Nucleus accumbens (tissue), 56 donors: Measurements from ENCODE around the gene YIF1B.

ENCODE experiments used
- DNase-seq, 56 donors: peaks; one replicate each; lab custom pipeline; 2025; lab: John Stamatoyannopoulos, UW

YIF1B gene

DNA sequence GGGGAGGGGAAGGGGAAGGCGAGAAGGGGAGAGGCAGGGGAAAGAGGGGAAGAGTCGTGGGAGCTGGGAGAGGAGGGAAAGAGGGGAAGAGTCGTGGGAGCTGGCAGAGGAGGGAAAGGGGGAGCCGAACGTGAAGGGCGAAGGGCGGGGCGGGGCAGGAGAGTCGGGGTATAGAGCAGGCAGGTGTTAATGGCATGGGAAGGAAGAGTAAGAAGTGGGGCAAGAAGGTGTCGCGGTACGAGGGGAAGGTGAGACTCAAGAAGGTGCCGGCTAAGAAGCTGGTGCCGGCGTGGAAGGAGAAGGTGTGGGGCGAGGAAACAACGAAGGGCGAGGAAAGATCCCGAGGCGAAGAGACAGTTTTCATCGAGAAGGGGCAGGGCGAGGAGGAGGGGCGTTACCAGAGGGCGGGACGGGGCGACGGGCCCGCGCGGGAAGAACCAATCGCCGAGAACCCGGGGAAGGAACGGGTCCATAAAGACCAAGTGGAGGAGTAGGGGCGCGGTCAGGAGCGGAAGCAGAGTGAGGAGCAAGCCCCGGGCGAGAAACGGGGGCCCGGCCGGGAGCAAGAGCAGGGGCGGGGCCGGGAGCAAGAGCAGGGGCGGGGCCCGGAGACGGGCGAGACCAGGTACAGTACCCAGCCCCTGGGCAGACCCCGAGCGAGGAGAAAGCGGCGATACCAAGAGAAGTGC is 20.3 kb upstream of the YIF1B start:
- peak; percentile 74 to 97 (median 92) for DNase-seq

DNA sequence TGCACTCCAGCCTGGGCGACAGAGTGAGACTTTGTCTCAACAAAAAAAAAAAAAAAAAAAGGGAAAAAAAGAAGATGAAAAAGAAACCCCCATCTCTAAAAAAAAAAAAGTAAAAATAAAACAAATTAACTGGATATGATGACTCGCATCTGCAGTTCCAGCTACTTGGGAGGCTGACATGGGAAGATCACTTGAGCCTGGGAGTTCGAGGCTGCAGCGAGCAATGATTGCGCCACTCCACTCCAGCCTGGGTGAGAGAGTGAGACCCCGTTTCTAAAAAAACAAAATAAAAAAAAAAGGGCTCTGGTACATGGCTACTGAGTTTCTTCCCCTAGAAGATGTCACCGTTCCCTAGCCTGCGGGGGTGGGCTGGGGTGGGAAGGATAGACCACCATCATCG is 17.5 kb upstream of the YIF1B start:
- no peak for DNase-seq

DNA sequence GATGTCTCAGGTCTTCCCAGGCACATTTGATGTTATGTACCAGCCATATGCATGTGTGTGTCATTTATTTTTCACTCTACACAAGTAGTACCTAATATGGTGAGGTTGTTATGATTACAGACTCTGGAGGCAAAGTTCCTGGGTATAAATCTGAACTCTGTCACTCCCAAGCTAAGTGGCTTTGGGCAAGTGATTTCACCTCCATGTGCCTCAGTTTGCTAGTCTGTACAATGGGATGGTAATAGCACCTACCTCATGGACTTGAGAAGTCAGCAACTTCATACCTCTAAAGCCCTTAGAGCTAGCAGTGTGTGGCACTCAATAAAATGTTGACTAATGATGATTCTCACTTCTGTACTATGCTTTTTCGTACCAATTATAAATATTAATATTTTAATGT is 16.0 kb upstream of the YIF1B start:
- DNase-seq, result no peak

DNA sequence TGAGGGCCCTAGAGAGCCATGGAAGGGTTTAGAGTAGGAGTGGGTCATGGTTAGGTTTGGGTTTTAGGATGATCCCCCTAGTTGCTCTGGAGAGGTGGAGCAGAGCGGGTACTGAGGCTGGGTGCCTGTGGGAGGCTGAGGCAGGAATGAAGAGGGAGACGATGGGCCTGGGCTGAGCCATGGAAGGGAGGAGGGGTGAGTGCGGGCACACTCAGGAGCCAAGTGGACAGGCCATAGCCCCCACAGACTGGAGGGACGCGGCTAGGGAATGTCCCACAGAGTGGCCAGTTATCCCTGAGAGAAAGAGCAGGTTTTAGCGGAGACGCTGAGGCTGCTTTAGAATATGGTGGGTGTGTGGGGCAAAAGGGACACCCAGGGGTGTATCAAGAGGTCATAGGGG is 13.9 kb upstream of the YIF1B start:
- DNase-seq, result no peak

DNA sequence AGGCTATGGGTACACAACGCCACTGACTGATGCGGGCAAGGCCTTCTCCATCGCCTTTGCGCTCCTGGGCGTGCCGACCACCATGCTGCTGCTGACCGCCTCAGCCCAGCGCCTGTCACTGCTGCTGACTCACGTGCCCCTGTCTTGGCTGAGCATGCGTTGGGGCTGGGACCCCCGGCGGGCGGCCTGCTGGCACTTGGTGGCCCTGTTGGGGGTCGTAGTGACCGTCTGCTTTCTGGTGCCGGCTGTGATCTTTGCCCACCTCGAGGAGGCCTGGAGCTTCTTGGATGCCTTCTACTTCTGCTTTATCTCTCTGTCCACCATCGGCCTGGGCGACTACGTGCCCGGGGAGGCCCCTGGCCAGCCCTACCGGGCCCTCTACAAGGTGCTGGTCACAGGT is 10.8 kb upstream of the YIF1B start:
- DNase-seq, result no peak

DNA sequence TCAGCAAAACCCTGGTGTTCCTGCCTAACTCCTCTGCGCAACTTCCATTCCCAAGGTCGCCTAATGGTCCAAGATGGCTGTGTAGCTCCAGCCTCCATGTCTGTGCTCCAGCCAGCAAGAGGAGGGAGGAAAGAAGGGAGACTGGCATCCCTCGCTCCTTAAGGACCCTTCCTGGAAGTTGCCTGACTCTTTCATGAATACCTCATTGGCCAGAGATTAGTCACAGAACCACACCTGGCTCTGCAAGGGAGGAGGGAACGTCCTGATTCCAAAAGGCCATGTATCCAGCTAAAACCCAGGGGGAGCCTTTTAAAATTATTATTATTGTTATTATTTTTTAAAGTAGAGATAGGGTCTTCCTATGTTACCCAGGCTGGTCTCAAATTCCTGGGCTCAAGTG is 8.7 kb upstream of the YIF1B start:
- no peak for DNase-seq

DNA sequence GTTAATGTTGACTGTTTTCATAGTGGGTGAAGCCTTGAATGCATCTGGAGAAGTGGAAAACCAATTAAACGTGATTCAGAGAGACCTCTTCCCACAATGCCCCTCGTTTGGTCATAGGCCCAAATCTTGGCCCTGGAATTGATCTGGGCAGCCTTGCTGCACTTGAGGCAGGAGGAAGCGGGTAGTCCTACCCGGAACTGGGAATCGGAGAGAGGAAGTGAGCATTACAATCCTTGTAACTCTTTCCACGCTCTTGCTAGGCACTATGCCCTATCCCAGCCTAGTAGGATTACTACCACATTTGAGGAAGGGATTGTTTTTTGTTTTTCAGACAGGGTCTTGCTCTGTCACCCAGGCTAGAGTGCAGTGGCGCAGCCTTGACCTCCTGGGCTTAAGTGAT is 7.5 kb upstream of the YIF1B start:
- DNase-seq, result no peak

DNA sequence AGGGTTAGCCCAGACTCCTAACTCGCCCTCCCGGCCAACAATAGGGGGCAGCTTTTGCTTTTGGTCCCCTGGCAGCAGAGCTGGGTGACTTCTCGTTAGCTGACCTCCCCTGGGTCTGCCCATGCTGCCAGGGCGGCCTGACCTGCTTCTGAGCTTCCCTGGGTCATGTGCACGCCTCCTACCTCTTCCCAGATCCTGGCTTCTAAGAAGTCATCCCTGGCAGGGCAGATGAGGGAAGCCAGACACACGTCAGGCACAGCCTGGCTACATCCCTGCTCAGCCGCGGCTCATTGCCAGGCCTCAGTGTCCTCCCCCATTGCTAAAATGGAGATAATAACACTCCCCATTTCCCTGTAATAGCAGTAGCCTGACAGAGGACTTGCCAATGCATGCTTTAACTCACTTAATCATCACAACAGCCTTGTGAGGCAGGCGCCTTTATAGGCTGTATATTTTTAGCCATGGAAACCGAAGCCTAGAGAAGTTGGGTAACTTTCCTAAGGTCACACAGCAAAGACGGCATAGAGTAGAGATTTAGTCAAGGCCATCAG is 6.0 kb upstream of the YIF1B start:
- DNase-seq, result no peak

DNA sequence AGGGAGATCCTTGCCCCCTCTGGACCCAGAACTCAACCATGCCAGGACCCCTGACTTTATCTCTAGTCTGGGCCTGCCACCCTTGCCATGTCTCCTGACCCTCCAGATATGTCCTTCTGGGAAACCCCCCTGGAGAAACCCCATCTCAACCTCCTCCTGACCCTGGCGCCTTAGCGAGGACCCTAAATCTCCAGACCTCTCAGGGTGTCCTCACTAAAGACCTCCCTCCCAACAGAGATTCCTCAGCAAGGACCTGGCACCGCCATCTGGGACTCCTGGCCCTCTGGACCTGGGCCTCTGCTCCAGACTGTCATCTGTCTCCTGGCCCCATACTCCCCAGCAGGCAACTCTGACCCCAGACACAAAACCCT is 5.2 kb upstream of the YIF1B start:
- no peak for DNase-seq

DNA sequence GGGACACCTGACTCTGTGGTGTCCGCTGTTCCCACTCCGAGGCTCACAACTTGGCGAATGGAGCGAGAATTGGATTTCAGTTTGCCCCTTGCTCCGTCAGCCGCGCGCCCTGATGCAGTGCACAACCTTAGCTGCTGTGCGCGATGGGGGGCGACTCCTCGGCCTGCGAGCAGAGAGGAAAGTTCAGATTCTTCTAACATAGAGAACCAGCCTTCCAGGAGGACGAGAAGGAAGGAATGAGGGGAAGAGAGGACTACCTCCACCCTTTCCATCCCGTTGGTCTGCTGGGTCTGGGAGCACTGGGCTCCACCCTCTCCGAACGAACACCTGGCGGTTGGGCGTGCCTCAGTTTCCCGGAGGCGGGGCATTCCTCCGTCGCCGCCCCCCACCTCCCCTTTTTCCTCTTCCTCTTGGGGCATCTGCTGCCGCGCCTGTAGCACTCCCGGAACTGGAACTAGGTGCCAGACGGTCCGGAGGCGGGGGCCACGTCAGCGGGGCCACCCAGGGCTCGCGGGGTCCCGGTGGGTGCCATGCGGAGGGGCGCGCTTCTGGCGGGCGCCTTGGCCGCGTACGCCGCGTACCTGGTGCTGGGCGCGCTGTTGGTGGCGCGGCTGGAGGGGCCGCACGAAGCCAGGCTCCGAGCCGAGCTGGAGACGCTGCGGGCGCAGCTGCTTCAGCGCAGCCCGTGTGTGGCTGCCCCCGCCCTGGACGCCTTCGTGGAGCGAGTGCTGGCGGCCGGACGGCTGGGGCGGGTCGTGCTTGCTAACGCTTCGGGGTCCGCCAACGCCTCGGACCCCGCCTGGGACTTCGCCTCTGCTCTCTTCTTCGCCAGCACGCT is 3.9 kb upstream of the YIF1B start, which contains the start of gene KCNK6:
KCNK6 (plus strand) TSS at position 425 of the 838 bp plus-strand sequence; CDS start at position 531, 106 bp downstream.
- peak in 8 of 56 donors; percentile 4 to 40 (median 18) for DNase-seq

DNA sequence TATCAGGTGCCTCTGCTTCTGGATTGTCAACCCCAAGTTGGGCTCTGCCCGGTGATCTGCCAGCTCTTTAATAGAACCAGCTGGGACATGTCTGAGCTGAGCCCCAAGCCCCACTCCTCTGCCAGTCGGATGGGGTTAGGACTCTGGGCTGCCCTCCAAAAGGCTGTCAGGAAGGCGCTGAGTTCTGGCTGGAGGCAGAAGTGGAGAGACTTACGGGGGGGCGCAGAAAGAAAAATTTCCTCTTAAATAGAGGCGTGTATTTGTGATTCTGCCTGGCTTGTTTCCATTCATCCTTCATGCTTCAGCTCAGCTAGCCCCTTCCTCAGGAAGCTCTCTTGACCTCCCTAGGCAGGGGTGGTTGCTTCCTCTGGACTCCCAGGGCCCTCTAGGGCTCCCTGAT is 2.9 kb upstream of the YIF1B start:
- peak in 3 of 56 donors; percentile 7 to 19 (median 13) for DNase-seq

DNA sequence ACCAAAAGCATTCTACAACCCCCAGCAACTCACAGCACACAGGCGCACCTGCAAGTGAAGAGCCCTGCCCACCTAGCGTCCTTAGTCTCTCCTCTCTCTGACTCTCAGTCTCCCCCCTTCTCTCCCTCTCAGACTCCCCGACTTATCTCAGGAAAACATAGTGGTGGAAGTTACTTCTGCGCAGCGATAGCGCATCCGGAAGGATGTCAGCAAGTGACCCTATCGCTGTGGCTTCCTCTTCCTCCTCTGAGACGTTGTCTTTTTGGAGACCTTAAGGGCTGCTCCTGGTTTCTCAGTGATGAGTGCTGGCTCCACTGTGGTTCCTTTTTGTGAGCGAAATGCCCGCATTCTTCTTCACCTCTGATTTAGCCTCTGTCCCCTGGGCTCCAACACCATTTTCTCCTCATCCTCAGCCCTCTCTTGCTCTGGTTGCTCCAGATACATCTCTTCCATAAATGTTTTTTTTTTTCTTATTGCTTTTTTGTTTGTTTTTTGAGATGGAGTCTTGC is 1.4 kb upstream of the YIF1B start:
- peak in 6 of 56 donors; percentile 2 to 20 (median 10) for DNase-seq

DNA sequence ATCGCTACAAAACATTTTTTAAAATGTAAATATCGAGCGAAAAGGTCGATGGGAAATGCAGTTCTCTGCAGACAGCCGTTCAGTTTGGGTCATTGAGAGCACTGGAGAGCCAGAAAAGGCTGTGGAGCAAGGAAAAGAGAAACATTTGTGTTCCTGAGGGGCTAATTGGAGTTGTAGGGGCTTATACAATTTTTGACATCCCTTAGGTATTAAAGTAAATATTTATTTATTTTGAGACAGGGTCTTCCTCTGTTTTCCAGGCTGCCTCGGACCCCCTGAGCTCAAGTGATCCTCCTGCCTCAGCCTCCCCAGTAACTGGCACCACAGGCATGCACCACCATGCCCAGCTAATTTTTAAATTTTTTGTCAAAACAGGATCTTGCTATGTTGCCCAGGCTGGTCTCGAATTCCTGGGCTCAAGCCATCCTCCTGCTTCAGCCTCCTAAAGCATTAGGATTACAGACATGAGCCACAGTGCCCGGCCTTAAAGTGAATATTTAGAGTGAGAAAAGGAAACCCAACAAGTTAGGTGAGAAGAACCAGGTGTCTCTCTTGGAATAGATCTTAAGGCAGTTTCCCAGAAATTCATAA is 825 bp upstream of the YIF1B start:
- peak in 1 of 56 donors; percentile 44 for DNase-seq

DNA sequence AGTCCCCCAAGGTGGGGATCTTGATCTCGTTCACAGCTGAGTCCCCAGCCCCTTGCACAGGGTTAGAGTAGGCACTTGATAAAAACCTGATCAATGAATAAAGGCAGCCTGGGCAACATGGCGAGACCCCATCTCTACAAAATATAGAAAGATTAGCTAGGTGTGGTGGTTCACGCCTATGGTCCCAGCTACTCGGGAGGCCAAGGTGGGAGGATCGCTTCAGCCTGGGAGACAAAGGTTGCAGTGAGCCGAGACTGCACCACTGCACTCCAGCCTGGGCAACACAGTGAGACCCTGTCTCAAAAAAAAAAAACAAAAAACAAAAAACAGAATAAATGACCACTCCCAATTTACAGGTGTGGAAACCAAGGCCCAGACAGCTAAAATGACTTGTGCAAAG is 4.8 kb downstream of the YIF1B start:
- no peak for DNase-seq

DNA sequence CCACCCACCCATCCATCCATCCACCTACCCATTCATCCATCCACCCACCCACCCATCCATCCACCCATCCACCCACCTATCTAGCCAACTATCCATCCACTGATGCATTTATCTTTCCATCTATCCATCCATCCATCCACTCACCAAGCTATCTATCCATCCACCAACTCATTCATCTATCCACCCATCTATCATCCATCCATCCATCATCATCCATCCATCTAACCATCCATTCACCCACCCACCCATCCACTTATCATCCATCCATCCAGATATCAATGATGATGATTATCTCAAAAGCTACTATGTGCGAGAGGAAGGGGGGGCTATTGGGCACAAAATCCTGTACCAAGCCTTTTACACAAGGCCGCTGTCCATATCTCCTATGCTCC is 5.5 kb downstream of the YIF1B start:
- DNase-seq, result no peak

DNA sequence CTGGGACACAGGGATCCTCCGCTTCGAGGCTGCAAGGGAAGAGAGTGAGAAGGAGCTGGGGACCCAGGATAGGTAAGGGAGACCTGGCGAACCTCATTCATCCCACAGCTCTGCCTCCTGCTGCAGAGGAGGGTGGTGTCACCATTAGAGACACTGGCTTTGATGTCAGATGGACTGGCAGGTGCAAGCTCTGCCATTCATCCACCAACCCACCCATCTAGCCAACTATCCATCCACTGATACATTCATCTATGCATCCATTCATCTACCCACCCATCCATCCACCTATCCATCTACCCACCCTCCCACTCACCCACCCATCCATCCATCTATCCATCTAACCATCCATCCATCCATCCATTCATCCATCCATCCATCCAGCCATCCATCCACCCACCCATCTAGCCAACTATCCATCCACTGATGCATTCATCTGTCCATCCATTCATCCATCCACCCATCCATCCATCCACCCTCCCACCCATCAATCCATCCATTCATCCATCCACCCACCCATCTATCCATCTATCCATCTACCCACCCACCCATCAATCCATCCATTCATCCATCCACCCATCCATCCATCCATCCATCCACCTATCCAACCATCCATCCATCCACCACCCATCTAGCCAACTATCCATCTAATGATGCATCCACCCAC is 6.0 kb downstream of the YIF1B start:
- DNase-seq, result no peak

DNA sequence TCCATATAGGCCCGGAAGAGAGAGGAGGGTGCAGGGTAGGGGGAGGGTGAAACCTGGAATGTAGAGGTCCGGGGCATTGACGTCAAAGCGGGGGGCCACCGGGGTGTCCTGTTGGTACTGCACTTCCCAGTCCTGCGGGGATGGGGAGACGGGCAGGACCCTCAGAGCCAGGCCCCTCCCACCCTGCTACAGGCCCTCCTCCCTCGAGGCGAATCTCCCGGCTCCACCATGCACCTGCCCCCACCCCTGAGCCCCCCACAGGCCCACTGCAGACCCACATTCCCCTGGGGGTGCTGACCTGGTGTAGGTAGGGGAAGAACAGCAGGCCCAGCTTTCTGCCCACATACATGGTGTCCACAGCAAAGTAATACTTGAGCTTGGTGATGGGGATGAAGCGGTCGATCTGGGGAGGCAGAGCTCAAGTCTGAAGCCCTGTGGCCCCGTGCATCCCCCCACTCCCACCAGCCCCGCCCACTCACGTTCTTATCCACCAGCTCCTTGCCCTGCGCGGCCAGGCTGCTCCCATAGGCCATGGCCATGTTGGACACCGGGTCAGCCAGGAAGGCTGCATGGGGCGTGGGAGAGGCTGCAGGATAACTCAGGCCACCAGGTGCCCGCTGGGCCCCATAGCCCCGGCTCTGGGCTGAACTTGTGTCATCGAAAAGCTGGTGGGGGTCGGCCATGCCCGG is 6.7 kb downstream of the YIF1B start:
- no peak for DNase-seq

DNA sequence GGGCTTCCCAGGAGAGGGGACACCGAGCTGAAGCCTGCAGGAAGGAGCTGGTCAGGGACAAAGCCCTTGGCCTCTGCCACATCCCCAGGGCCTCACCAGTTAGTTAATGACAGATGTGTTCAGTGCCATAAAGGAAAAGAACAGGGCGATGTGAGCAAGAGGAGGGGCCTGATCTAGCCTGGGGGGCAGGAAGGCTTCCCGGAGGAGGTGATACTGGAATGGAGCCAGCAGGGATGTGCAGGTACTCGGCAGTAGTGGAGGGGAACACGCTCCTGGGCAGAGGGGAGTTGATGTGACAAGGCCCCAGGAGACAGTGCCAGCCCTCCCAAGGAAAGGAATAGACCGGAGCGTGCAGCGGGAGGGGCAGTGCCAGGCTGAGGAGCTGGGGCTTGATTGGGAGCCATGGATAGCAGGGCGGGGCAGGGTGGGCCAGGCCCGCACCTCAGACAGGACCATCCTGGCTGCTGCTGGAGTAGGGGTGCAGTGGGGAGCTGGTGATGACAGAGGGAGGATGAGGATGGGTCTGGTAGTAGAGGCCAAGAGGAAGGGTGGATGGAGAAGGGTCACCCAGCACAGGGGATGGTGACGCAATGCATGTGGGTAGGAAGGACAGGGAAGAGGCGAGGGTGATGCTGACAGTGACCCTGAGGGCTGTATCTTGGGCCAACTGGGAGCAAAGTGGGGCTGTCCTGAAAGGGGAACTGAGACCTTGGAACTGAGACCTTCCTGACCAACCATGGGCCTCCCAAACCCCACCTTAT is 7.6 kb downstream of the YIF1B start:
- no peak for DNase-seq

DNA sequence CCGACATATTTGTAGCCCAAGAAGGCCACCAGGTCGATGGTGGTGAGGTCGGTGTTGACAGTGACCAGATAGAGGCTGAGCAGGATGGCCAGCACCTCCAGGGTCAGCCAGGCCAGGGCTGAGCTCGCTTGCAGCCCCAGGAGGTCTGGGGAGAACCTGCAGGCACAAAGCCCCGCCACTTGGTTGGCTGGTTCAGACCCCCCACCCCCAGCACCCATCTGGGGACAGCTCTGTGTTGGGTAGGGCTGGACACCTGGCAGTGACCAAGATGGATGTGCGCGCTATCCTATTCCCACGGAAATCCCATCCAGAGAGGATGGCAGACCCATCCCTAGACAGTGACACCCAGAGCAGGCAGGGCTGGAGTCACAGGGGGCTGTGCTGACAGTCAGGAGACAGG is 8.2 kb downstream of the YIF1B start:
- DNase-seq, result no peak
